GM19324 (cell line): ENCODE results near the gene CAMSAP2.

ENCODE experiments used
- ATAC-seq: cut with Tn5 transposase; IDR thresholded peaks from one replicate; pipeline ENCODE4 v1.9.1; 2021; ENCODE audit warnings: mild to moderate bottlenecking, moderate library complexity; ENCODE audit not compliant: unreplicated experiment, low FRiP score

Gene CAMSAP2, protein sequence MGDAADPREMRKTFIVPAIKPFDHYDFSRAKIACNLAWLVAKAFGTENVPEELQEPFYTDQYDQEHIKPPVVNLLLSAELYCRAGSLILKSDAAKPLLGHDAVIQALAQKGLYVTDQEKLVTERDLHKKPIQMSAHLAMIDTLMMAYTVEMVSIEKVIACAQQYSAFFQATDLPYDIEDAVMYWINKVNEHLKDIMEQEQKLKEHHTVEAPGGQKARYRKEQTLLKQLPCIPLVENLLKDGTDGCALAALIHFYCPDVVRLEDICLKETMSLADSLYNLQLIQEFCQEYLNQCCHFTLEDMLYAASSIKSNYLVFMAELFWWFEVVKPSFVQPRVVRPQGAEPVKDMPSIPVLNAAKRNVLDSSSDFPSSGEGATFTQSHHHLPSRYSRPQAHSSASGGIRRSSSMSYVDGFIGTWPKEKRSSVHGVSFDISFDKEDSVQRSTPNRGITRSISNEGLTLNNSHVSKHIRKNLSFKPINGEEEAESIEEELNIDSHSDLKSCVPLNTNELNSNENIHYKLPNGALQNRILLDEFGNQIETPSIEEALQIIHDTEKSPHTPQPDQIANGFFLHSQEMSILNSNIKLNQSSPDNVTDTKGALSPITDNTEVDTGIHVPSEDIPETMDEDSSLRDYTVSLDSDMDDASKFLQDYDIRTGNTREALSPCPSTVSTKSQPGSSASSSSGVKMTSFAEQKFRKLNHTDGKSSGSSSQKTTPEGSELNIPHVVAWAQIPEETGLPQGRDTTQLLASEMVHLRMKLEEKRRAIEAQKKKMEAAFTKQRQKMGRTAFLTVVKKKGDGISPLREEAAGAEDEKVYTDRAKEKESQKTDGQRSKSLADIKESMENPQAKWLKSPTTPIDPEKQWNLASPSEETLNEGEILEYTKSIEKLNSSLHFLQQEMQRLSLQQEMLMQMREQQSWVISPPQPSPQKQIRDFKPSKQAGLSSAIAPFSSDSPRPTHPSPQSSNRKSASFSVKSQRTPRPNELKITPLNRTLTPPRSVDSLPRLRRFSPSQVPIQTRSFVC (N-terminal part only)

GRCh38 chr1:200738327-200738948 is at the start of gene CAMSAP2:
TSS of gene CAMSAP2 (plus strand) at chr1:200738893. CDS start at chr1:200739828, 935 bp downstream.
- peak; percentile 54 for ATAC-seq

DNA sequence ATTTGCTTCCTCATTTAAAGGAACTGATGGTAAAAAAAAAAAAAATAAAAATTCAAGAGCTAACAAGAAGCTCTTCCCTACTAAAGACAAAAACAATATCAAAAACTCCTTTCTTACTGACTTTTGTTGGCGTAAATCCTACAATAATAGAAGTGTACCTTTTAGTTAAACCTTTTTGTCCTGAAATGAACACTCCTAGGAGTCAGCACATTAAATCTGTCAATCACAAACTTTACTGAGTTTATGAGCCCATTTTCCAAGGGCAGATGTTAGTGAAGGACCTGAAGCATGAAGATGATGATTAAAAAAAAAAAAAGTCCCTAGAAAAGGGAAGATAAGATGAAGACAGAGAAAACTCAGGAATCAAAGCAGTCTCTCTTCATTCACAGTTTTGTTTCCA is 46.4 kb upstream of the CAMSAP2 start:
- ATAC-seq, result no peak

GRCh38 chr1:200693327-200693726 is 45.4 kb upstream of the CAMSAP2 start:
- ATAC-seq, result no peak

GRCh38 chr1:200694738-200695137 is 44.0 kb upstream of the CAMSAP2 start:
- ATAC-seq, result no peak

- ATAC-seq, result no peak
Observed at GRCh38 chr1:200699871-200700270, 38.8 kb upstream of the CAMSAP2 start.

DNA sequence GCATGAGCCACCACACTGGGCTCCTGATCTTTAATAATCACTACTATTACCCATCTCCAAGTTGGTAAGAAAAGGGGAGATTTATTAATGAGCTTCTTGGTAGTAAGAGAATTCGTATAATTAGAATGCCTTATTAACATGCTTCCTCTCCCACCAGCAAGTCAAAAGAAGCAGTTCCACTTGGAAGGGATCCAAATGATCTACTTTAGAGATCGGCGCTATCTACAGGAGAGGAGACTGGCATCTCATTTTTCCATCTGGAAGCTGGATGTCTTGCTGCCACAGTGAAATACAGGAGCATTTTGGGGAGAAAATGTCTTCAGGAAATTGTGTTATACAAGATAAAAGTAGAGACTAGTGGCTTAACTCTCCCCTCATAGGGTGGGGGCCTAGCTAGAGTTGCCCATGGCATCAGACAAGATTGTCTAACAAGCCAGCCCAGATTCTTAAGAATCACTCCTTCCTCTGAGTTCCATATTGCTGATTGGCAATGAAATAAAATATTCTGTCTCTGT is 33.6 kb upstream of the CAMSAP2 start:
- ATAC-seq, result no peak

GRCh38 chr1:200706111-200706814 is 32.4 kb upstream of the CAMSAP2 start:
- no peak for ATAC-seq

DNA sequence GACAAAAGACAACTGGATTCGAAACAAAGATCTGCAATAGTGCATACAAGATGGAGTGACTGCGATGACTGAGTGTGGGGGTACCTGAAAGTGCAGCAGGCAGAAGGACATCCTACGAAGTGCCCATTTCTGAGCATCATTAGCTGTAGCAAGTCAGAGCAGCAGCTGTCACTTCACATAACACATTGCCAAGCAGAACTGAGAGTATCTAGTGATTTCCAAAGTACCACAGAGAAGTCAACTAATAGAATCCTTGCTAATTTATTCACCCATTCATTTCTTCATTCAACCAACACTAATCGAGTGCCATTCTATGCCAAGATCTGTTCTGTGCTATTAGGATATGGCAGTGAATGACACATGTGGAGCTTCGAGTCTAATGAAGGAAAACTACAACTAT is 31.6 kb upstream of the CAMSAP2 start:
- no peak for ATAC-seq

GRCh38 chr1:200708161-200708560 is 30.5 kb upstream of the CAMSAP2 start:
- ATAC-seq, result no peak

DNA sequence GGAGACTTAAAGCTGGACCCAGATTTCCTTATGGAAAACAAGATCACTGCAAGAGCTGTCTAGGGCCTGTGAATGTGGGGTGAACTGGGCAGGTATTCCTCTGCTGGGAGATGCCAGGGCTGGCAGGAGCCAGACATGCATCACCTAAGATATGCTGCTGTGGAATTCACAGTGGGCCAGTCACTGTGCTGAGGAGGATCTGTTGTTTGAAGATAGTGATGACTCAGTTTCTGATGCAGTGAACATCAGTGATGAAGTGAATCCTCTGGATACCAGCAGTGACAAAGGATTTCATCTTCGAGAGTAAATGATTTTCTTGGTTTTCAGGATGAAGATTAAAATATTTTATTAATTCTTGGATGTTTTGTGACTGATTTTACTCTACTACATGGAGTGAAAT is 29.9 kb upstream of the CAMSAP2 start:
- ATAC-seq, result no peak

GRCh38 chr1:200710166-200710565 is 28.5 kb upstream of the CAMSAP2 start:
- no peak for ATAC-seq

GRCh38 chr1:200714504-200715187 is 24.0 kb upstream of the CAMSAP2 start:
- no peak for ATAC-seq

DNA sequence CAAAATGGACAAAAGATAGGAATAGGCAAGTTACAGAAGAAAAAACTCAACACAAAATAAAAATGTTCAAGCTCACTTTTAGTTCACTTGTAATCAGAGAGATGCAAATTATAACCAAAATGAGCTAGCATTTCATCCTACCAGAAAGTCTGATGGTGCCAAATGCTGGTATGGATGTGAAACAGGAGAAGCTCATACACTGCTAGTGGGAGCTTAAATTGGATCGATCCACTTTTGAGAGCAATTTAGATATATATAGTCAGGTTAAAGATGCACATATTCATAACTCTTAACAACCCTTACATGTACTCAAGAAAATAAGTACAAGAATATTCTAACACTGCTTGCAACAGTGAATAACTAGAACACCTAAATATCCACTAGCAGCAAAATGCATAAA is 18.5 kb upstream of the CAMSAP2 start:
- no peak for ATAC-seq

DNA sequence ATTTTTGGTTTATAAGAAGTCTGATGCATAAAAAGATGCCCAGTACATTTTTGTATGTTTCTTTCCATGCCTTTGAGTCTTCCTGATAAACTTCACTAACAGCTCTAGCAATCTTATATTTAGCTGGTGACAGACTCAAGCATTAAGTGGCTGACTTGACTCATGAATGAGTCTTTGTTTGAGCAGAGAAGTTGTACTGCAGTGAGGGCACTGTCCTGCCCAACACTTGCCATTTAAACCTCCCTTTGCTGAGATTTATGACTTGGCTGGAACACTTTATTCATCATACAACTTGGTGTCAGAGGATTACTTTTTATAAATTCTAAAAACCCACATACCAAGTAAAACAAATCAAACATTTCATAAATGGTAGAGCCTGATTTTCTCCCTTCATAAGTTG is 14.6 kb upstream of the CAMSAP2 start:
- ATAC-seq, result no peak

GRCh38 chr1:200727257-200727656 is 11.4 kb upstream of the CAMSAP2 start:
- no peak for ATAC-seq

DNA sequence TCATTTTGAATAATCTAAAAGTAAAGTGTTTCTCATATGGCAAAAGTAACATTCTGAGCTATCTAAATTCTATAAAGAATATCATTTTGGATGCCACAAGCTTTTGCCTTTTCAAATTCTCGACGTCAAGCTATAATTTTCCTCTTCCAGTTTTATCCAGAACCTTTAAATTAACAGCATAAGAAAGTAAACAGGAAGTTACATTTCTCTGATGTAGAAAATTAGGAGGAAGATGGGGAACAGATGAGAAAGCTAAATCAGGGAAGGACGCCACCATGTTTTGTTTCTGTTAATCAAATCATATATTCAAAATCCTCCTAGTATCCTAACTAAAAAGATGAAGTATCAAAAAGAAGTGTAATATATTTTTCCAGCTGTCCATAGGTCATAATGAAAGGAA is 8.8 kb upstream of the CAMSAP2 start:
- no peak for ATAC-seq

DNA sequence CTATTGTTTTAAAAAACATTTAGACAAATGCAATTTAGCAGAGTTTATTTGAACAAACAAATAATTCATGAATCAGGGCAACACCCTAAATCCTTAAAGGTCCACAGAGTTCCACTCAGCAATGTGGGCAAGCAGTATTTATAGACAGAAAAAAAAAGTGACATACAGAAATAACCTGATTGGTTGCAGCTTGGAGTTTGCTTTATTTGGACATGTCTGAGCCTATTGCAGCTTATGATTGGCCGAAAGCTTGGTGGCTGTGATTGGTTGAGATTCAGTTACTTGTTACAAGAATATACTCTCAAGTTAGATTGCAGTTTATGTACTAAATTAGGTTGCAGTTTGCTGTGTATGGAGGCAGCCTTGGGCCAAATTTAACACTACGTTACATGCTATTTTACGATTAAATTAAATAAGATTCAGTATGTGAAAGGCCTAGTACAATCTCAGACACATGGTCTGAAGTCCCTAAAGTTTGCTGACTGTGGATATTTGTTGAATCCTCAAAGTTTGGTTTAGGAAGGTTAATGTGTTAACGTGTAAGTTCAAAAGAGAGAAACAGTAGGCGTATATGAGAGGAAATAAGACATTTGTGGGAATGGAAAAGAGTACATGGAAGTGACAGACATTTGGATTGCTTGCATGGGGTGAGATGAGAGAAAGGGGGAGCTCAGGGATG is 6.9 kb upstream of the CAMSAP2 start:
- ATAC-seq, result no peak

GRCh38 chr1:200732438-200732837 is 6.3 kb upstream of the CAMSAP2 start:
- no peak for ATAC-seq

DNA sequence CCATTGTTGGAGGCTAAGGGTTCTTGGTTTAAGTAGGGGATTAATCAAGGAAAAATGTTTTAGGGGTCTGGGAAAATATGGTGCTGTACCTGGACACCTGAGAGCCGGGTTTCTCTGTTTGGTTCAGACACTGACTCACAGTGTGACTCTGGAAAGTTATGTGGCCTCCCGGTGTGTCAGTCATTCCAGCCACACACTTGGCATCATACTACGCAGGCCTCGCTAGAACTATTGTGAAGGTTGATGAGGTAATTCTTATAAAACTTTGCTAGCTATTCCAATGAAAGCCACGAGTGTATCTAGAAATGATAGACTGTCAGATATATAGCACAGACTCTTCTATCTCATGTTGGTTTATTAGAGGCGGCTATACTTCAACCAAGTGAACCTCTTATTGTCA is 4.8 kb upstream of the CAMSAP2 start:
- no peak for ATAC-seq
